ENCODE results near the gene TTC28.

Gene TTC28

GRCh38 chr22:28260619-28261018 is 419.0 kb downstream of the TTC28 start:
- in situ Hi-C loops (cut with HindIII; ENCODE audit: low pct_ligation_motif_present, low sequenced_read_pairs), result no loop called here

DNA sequence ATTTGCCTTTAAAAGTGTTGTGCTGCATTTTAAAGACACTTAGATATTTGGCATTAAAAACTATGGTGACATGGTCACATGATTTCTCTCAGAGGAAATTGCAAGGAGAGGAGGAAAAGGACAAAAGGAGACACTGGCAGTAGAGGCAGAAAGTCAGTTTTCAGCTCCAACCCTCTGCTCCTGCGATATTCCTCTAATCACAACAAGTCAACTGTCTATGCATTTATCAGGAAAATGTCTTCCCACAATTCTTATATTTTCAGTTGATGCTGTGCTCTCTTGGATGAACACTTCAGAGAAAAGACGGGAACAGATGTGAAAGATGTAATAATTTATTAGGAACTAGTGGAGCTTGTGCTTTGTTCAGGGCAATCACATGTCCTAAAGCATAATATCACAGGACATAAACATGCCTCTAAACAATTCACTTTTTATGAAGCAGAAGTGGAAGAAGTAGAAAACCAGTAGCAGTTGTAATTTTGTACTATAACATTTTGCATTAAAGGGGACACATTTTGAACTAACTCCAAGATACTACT is 419.8 kb downstream of the TTC28 start:
- H3K27me3 ChIP-seq (replicated peaks), result no peaks in the 10 kb centered on the region
- no peak overlapping the region for H3K27ac ChIP-seq
- no peak for TF ChIP-seq CTCF (IDR thresholded peaks at IDR 0.05; ENCODE audit: low read depth, low read length, missing control alignments)
- in situ Hi-C loops (cut with HindIII; ENCODE audit: low pct_ligation_motif_present, low sequenced_read_pairs), result no loop called here
- H3K4me3 ChIP-seq (ENCODE audit: low read depth, low read length), result no peak overlapping the region
- no peak for DNase-seq
- no peaks in the 10 kb centered on the region for H3K36me3 ChIP-seq (replicated peaks)

More at GRCh38 chr22:28260619-28261018, 419.0 kb downstream of the TTC28 start:
- H3K4me3 ChIP-seq (ENCODE audit: low read depth, low read length), result no peak overlapping the region
- no peak overlapping the region for H3K27ac ChIP-seq
- no peak for DNase-seq
- TF ChIP-seq CTCF (IDR thresholded peaks at IDR 0.05; ENCODE audit: low read depth, low read length, missing control alignments), result no peak
- H3K27me3 ChIP-seq (replicated peaks), result no peaks in the 10 kb centered on the region
- no peaks in the 10 kb centered on the region for H3K36me3 ChIP-seq (replicated peaks)

- Histone ChIP-seq H3K36me3 (replicated peaks) (no peaks in the 10 kb centered on the region), H3K27ac (no peak overlapping the region), H3K27me3 (replicated peaks) (no peaks in the 10 kb centered on the region), H3K4me3 (ENCODE audit: low read depth, low read length) (no peak overlapping the region)
- DNase-seq, result no peak
- in situ Hi-C loops (cut with HindIII; ENCODE audit: low pct_ligation_motif_present, low sequenced_read_pairs), result no loop called here
- TF ChIP-seq CTCF (IDR thresholded peaks at IDR 0.05; ENCODE audit: low read depth, low read length, missing control alignments), result no peak
Measured at GRCh38 chr22:28254396-28254795, 425.2 kb downstream of the TTC28 start.

GRCh38 chr22:28252539-28252938 is 427.1 kb downstream of the TTC28 start:
- DNase-seq, result no peak
- no peaks in the 10 kb centered on the region for H3K36me3 ChIP-seq (replicated peaks)
- in situ Hi-C loops (cut with HindIII; ENCODE audit: low pct_ligation_motif_present, low sequenced_read_pairs), result no loop called here
- H3K4me3 ChIP-seq (ENCODE audit: low read depth, low read length), result no peak overlapping the region
- TF ChIP-seq CTCF (IDR thresholded peaks at IDR 0.05; ENCODE audit: low read depth, low read length, missing control alignments), result no peak
- no peak overlapping the region for H3K27ac ChIP-seq
- H3K27me3 ChIP-seq (replicated peaks), result no peaks in the 10 kb centered on the region

- Histone ChIP-seq H3K36me3 (replicated peaks) (no peaks in the 10 kb centered on the region), H3K4me3 (ENCODE audit: low read depth, low read length) (no peak overlapping the region), H3K27me3 (replicated peaks) (no peaks in the 10 kb centered on the region), H3K27ac (no peak overlapping the region)
- no peak for DNase-seq
- no peak for TF ChIP-seq CTCF (IDR thresholded peaks at IDR 0.05; ENCODE audit: low read depth, low read length, missing control alignments)
- in situ Hi-C loops (cut with HindIII; ENCODE audit: low pct_ligation_motif_present, low sequenced_read_pairs), result no loop called here
Measured at GRCh38 chr22:28250036-28250695, 429.5 kb downstream of the TTC28 start.

DNA sequence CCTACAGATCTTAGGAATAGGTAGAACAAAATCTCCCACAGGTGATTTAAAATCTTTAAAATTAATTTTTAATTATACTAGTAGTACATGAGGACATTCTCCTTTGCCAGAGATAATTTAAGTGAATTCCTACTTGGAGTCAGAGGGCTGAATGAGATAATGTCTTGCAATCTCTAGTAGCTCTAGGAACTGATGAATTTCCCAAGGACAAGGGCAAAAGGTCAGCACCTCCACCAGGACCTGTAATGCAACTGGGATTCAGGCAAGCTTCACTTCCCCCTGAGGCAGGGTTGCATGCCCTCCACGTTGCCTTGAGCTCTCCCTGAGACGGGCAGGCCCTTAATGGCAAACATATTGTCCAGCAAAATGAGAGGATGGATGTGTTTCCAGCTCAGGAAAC is 430.2 kb downstream of the TTC28 start:
- no peak for TF ChIP-seq CTCF (IDR thresholded peaks at IDR 0.05; ENCODE audit: low read depth, low read length, missing control alignments)
- in situ Hi-C loops (cut with HindIII; ENCODE audit: low pct_ligation_motif_present, low sequenced_read_pairs), result no loop called here
- Histone ChIP-seq H3K27me3 (replicated peaks) (no peaks in the 10 kb centered on the region), H3K4me3 (ENCODE audit: low read depth, low read length) (no peak overlapping the region), H3K36me3 (replicated peaks) (no peaks in the 10 kb centered on the region), H3K27ac (no peak overlapping the region)
- no peak for DNase-seq

Data from brain microvascular endothelial cell (primary cell).